Fibroblast of lung (primary cell): ENCODE measurements around the gene ATP6V0E2. TPM values are rescaled to one million over a fixed set of nuclear protein-coding genes. Genes with fewer than 3 reads are reported as not detected.

ENCODE experiments used
- DNase-seq, 2 donors: peaks; one replicate each; pipeline versions ENCODE4 v3.0.0 to v3.0.0-alpha.2; 2010; ENCODE audit warnings: low read depth in 2 of 2
- H2AFZ ChIP-seq: 2 replicates; pipeline ENCODE4 v1.5.1; 2012; ENCODE audit warnings: low read length, control low read depth, inconsistent platforms
- H3K27ac ChIP-seq: 2 replicates; pipeline ENCODE4 v1.5.1; 2011; ENCODE audit warnings: low read length, control low read depth; ENCODE audit not compliant: insufficient read depth
- H3K27me3 ChIP-seq: 2 replicates; pipeline ENCODE4 v1.5.1; 2011; ENCODE audit warnings: mild to moderate bottlenecking, low read length; ENCODE audit not compliant: control insufficient read depth, insufficient read depth
- H3K36me3 ChIP-seq: 2 replicates; pipeline ENCODE4 v1.5.1; 2011; ENCODE audit warnings: low read length; ENCODE audit not compliant: control insufficient read depth, insufficient read depth
- H3K4me1 ChIP-seq: 2 replicates; pipeline ENCODE4 v1.5.1; 2011; ENCODE audit warnings: low read length; ENCODE audit not compliant: control insufficient read depth, insufficient read depth; ENCODE audit errors: extremely low read depth
- H3K4me2 ChIP-seq: 2 replicates; pipeline ENCODE4 v1.5.1; 2011; ENCODE audit warnings: low read length, control low read depth; ENCODE audit not compliant: insufficient read depth; ENCODE audit errors: extremely low read depth
- H3K4me3 ChIP-seq, 4 experiments: fragments of 200-600 bp in 1 of 4; sonication (generic) in 1 of 4; replicated peaks in 1 of 4; 2 replicates each; pipeline ENCODE4 v1.5.1; 2011 to 2016; ENCODE audit warnings: low read length in 4 of 4, low read depth in 3 of 4, mild to moderate bottlenecking in 3 of 4, control low read depth in 2 of 4, inconsistent platforms in 1 of 4, mixed read lengths in 1 of 4; ENCODE audit not compliant: insufficient read depth in 1 of 4; ENCODE audit errors: control extremely low read depth in 1 of 4
- H3K79me2 ChIP-seq: 2 replicates; pipeline ENCODE4 v1.5.1; 2012; ENCODE audit warnings: mild to moderate bottlenecking, low read length, inconsistent platforms; ENCODE audit not compliant: control insufficient read depth, insufficient read depth
- H3K9ac ChIP-seq: 2 replicates; pipeline ENCODE4 v1.5.1; 2011; ENCODE audit warnings: mild to moderate bottlenecking, low read length, control low read depth; ENCODE audit not compliant: insufficient read depth
- H3K9me3 ChIP-seq: 2 replicates; pipeline ENCODE4 v1.5.1; 2012; ENCODE audit warnings: low read depth, low read length; ENCODE audit not compliant: control insufficient read depth, insufficient read depth
- H4K20me1 ChIP-seq: 2 replicates; pipeline ENCODE4 v1.5.1; 2011; ENCODE audit warnings: low read length; ENCODE audit not compliant: control insufficient read depth, insufficient read depth; ENCODE audit errors: extremely low read depth
- CTCF ChIP-seq, 2 donors: IDR thresholded peaks in 1 of 2; conservative IDR thresholded peaks in 1 of 2; 1 replicate in 1 of 2; 2 replicates in 1 of 2; pipeline ENCODE4 v1.5.1; 2011 to 2012; ENCODE audit warnings: low read length in 2 of 2, control low read depth in 1 of 2, inconsistent platforms in 1 of 2, low read depth in 1 of 2, mild to moderate bottlenecking in 1 of 2
- EZH2 ChIP-seq: IDR thresholded peaks from 2 replicates; pipeline ENCODE4 v1.5.1; 2012; ENCODE audit warnings: low read length, control low read depth, mild to moderate bottlenecking; ENCODE audit errors: missing control alignments
- polyA plus RNA-seq, 2 donors: library from polyadenylated mRNA; depleted of rRNA in 1 of 2; stranded (reverse) in 1 of 2; unstranded in 1 of 2; fragments of >200 nt; gene quantifications; 2 replicates each; pipeline ENCODE4 v1.2.1, GENCODE V29; 2011 to 2012; ENCODE audit warnings: missing spikeins in 1 of 2
- total RNA-seq: library from RNA; depleted of rRNA; stranded (reverse); fragments of >200 nt; gene quantifications from 2 replicates; pipeline ENCODE4 v1.2.1, GENCODE V29; 2014

ATP6V0E2 gene
- total and polyA plus RNA-seq, 2 donors (not counting 1 experiment from before 2014, with no cell fraction given): 14.3 to 22.6 TPM

DNA sequence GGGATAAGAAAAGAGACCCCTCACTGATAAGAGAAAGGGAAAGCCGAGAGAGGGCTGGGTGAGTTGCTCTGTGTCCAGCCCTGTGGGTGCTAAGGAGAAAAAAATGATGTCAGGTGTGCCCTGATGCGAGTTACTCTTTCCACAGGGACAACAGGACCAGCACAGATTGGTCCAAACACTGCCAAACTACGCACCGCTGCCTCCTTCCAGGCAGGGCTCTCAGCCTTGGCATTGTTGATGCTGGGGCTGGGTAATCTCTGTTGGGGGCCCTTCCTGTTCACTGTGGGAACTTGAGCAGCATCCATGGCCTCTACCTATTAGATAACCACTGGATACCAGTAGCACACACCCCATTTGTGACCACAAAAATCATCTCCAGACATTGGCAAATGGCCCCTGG is 10.3 kb upstream of the ATP6V0E2 start:
- TF ChIP-seq EZH2 (no peak), CTCF (conservative IDR thresholded peaks at IDR 0.05 in 1 of 2, IDR thresholded peaks at IDR 0.05 in 1 of 2; ENCODE audit: low read depth in 1 of 2, low read length in 2 of 2) (no peak)
- H3K9me3 ChIP-seq: no peaks in the 10 kb centered on the region
- H3K4me1 ChIP-seq: no peaks in the 10 kb centered on the region
- no peak overlapping the region for H3K4me2 ChIP-seq
- H3K27ac ChIP-seq: no peak overlapping the region
- no peaks in the 10 kb centered on the region for H3K36me3 ChIP-seq
- H3K4me3 ChIP-seq: no peak overlapping the region
- H4K20me1 ChIP-seq: no peaks in the 10 kb centered on the region
- no peak for DNase-seq
- no peak overlapping the region for H2AFZ ChIP-seq
- no peaks in the 10 kb centered on the region for H3K79me2 ChIP-seq
- no peak overlapping the region for H3K9ac ChIP-seq
- no peaks in the 10 kb centered on the region for H3K27me3 ChIP-seq

GRCh38 chr7:149864023-149864422 is 9.7 kb upstream of the ATP6V0E2 start:
- no peak for TF ChIP-seq EZH2
- no peak for TF ChIP-seq CTCF (conservative IDR thresholded peaks at IDR 0.05 in 1 of 2, IDR thresholded peaks at IDR 0.05 in 1 of 2; ENCODE audit: low read depth in 1 of 2, low read length in 2 of 2)
- H2AFZ ChIP-seq: no peak overlapping the region
- DNase-seq: no peak
- no peak overlapping the region for H3K4me2 ChIP-seq
- H4K20me1 ChIP-seq: no peaks in the 10 kb centered on the region
- no peak overlapping the region for H3K9ac ChIP-seq
- H3K27me3 ChIP-seq: no peaks in the 10 kb centered on the region
- no peak overlapping the region for H3K27ac ChIP-seq
- H3K79me2 ChIP-seq: no peaks in the 10 kb centered on the region
- no peaks in the 10 kb centered on the region for H3K4me1 ChIP-seq
- no peaks in the 10 kb centered on the region for H3K36me3 ChIP-seq
- no peaks in the 10 kb centered on the region for H3K9me3 ChIP-seq
- no peak overlapping the region for H3K4me3 ChIP-seq

DNA sequence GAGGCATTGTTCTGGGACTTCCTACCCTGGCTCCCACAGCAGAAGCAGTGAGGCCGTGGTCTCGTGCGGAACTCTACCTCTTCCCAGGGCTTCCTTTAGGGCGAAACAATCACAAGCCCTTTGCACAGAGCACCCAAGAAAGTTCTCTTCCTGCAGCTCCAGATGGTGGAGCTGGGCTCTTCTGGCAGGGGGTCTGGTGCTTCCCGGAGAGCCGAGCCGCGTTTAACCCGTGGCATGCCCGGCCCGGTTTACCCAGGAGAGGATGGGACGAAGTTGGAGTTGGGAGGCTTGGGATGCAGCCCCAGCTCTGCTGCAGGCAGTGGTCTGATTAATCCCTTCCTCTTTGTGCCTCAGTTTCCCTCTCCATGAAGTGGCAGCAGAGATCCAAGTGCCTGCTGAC is 9.0 kb upstream of the ATP6V0E2 start:
- H3K4me2 ChIP-seq: no peak overlapping the region
- no peak for DNase-seq
- TF ChIP-seq CTCF (conservative IDR thresholded peaks at IDR 0.05 in 1 of 2, IDR thresholded peaks at IDR 0.05 in 1 of 2; ENCODE audit: low read depth in 1 of 2, low read length in 2 of 2) (no peak), EZH2 (no peak)
- H3K27ac ChIP-seq: no peak overlapping the region
- H3K4me3 ChIP-seq: no peak overlapping the region
- no peak overlapping the region for H3K9ac ChIP-seq
- no peaks in the 10 kb centered on the region for H3K9me3 ChIP-seq
- no peaks in the 10 kb centered on the region for H3K36me3 ChIP-seq
- H3K79me2 ChIP-seq: no peaks in the 10 kb centered on the region
- no peaks in the 10 kb centered on the region for H3K27me3 ChIP-seq
- no peaks in the 10 kb centered on the region for H4K20me1 ChIP-seq
- no peak overlapping the region for H2AFZ ChIP-seq
- H3K4me1 ChIP-seq: no peaks in the 10 kb centered on the region
